HG02678 (cell line): ENCODE measurements around the gene CBLB.
"Not testable (repeated sequence)": the region's sequence is repeated elsewhere in the genome, so short reads cannot be mapped to it uniquely, and the experiment has no call there.

Experiments
- ATAC-seq: cut with Tn5 transposase; IDR thresholded peaks from one replicate; pipeline ENCODE4 v1.9.1; 2021; ENCODE audit warnings: mild to moderate bottlenecking, moderate library complexity; ENCODE audit not compliant: unreplicated experiment

CBLB gene

GRCh38 chr3:105763659-105764036 lies 105.2 kb downstream of the CBLB start:
- ATAC-seq, result no peak

- ATAC-seq, result no peak
Measured at GRCh38 chr3:105762749-105763658, 105.8 kb downstream of the CBLB start.

- ATAC-seq, result not testable (repeated sequence)
Measured at GRCh38 chr3:105762214-105762613, 106.6 kb downstream of the CBLB start.

GRCh38 chr3:105759442-105760078 lies 109.3 kb downstream of the CBLB start:
- ATAC-seq, result no peak

DNA sequence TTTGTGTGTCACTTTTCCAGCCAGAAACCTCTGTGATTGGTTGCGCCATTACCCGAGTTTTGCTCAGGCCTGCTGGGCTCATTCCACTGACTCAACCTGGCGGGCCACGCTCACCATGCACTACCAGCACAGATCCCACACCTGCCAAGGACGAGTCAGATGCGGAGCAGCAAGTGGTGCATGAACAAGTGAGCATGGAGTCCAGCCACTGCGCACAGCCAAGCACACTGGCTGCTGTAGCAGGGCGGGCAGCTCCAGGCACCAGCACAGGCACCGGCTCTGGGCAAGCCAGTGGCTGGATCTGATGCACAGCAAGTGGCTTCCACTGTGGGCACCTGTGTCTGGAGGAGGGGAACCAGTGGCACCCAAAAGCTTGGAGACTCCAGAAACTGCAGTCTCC lies 110.4 kb downstream of the CBLB start:
- no peak for ATAC-seq

DNA sequence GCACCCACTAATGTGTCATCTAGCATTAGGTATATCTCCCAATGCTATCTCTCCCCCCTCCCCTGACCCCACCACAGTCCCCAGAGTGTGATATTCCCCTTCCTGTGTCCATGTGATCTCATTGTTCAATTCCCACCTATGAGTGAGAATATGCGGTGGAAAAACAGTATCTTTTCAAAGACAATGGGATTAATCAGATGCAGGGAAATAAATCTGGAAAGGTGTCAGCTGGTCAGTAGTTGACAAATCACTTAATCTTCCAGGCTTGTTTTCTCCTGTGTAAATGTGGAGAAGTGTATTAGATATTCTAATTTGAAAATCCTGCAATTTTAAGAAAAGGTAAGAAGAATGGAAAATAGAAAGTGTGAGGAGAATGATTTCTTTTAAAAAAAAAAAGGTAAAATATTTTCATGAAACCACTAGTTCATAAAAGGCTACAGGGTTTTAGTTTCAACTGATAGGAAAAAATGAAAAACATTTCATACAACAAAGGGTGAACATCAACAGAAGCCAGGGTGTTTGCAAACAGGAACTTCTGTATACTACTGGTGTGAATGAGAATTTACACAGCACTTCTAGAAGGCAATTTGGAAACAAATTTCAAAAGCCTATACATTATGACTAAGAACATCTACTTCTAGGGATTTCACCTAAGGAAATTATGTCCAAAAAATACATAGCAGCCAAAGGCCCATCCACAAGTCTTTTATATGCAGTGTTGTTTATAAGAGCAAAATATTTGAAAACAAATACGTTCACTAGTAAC lies 113.5 kb downstream of the CBLB start:
- ATAC-seq, result no peak

DNA sequence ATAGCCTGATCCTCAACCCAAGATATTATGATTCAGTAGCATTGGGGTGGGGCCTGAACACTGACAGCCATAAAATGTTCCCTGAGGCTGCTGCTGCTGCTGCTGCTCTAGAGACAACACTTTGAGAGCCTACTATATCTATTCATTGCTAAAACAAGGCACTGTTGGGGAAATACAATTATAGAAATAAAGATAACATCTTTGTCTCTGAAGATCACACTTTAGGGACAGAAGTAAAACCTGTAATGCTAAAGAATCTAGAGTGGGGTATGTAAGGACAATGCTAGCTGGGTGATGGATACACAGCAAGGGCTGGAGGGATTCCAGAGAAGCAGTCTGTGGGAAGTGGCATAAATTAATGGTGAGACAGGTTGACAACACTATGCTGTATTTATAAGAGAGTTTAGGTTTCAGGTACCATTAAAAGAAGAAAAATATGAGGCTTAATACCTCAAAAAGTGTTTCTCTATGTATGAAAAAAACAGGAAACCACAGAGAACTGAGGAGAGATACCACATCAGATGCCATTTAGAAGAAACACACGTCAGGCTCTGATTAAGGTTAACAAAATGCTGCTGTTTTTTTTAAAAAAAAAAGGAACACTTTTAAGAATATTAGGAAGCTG lies 115.9 kb downstream of the CBLB start:
- ATAC-seq, result peak; percentile 63

GRCh38 chr3:105747696-105748095 lies 121.1 kb downstream of the CBLB start:
- ATAC-seq, result no peak

GRCh38 chr3:105747060-105747541 lies 121.7 kb downstream of the CBLB start:
- no peak for ATAC-seq

DNA sequence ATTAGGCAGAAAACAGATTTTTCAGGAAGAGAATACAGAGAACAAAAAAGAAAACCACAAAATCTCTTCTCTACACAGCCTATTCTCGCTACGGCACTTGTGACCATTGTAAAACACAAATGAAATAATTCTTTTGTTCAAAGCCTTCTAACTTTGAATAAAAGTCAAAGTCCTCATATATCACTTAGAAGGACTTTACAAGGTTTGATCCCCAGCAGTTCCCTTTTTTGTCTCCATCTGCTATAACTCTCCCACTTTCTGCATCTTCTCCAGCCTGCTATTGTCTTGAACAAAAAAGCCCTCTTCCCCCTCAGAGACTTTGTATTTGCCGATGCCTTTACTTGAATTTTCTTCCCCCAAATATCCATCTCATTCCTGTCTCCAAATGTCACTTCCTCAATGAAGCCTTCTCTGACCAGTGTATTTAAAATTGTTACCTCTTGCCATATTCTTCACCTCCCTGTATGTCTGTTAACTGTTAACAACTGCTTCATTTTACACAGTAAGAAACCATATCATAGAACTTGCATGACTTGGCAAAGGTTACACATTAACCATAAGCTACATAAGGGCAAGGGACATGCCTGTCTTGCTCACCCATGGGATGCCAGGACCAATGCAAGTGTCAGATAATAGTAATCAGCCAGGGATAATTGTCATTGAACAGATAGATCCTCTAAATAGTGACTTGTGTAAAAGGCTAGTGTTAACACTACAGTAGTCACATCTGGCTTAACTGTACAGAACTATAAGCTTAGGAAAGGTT lies 122.4 kb downstream of the CBLB start:
- ATAC-seq, result peak; percentile 85

DNA sequence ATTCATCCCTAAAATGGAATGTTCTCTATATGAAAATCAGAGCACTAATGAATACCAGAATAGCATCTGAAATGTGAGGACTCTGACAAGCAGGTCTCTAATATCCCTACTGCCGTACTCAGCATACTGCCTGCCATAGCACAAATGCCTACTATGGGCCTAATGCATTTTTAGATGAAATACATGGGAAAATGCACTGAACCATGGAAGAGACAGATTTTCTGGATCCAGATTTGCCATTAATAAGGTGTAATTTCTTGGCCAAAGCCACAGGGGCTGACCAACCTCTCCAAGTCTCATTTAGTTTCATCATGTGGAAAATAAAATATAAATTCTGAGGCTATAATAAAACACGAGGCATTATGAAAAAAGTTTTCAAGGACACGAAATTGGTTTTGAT lies 123.8 kb downstream of the CBLB start:
- ATAC-seq, result no peak

DNA sequence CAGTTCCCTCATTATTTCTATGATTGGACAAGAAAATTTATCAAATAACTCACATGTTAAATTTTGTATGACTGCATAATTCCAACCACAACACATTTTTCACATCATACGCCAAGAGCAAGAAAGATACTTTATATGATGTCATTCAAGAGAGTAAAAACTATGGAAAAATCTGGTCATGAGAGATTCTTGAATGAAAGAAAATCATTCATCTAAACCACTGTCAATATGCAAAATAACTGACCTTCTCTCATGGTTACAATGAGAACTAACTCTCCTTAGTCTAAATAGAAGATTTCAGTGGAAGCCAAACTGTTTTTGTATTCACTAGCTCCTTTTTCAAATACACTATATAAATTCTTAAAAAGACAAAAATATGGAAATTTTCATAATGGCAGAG lies 124.6 kb downstream of the CBLB start:
- no peak for ATAC-seq

DNA sequence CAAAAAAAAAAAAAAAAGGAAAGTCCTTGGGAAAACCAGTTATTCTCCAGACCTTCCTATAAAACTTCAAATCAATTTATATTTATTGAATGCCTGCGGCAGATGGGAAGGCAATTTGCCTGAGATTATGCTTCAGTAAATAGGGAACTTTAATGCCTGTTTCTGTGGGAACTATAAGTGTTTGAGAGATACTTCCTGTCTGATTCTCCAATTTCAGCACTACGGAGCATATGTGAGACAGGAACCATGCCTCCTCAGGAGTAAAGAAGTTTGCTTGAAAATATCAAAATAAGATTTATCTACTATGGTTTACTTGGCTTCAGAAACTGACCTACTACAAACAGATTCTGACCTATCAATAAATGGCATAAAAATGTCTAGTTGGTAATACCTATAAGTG lies 135.5 kb downstream of the CBLB start:
- no peak for ATAC-seq

GRCh38 chr3:105731686-105732085 lies 137.1 kb downstream of the CBLB start:
- no peak for ATAC-seq

DNA sequence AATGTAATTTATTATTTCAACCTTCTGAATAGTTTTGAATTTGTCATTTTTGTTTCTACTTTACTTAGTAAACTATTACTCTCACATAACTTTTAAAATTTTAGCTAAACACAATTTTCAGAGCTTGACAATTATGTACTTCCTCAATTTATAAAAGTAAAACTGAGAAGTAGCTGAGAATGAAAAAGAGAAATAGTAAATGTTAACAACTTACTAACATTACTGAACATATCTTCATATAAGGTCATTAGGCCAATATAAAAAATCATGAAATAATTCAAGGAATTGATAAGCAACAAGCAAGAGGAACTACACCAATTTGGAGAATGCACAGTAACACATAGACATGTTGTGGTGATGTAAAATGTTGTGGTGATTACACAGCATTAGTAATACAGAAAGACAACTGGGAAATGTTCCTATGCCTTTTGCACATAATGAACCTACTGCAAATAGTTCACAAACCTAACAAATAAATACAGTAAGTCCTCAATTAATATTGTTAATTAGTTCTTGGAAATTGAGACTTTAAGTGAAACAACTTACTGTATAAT lies 137.9 kb downstream of the CBLB start:
- ATAC-seq, result no peak

- no peak for ATAC-seq
Measured at GRCh38 chr3:105729667-105730066, 139.1 kb downstream of the CBLB start.

- no peak for ATAC-seq
Measured at GRCh38 chr3:105728771-105729312, 140.0 kb downstream of the CBLB start.

DNA sequence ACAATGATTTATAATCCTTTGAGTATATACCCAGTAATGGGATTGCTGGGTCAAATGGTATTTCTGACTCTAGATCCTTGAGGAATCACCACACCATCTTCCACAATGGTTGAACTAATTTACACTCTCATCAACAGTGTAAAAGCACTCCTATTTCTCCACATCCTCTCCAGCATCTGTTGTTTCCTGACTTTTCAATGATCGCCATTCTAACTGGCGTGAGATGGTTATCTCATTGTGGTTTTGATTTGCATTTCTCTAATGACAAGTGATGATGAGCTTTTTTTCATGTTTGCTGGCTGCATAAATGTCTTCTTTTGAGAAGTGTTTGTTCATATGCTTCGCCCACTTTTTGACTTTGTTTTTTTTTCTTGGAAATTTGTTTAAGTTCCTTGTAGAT lies 141.8 kb downstream of the CBLB start:
- ATAC-seq, result not testable (repeated sequence)

- ATAC-seq, result peak; percentile 100
Measured at GRCh38 chr3:105722943-105723556, 145.8 kb downstream of the CBLB start.
